SK-N-SH (cell line): ENCODE measurements around the gene COP1. TPM values are rescaled to one million over a fixed set of nuclear protein-coding genes. Genes with fewer than 3 reads are reported as not detected.

Source experiments
- CTCF ChIA-PET: fragments of 300-600, 350-600 bp; formaldehyde crosslinking; extraction: SDS; loops from one replicate; lab custom pipeline; 2021; lab: Yijun Ruan, JAX
- POLR2A ChIA-PET: fragments of 350-600 bp; sonication (Branson Sonifier 250); formaldehyde crosslinking; extraction: SDS; loops from one replicate; lab custom pipeline; 2020; ENCODE audit warnings: antibody characterized with exemption, inconsistent platforms; lab: Yijun Ruan, JAX
- DNase-seq: peaks from one replicate; pipeline ENCODE4 v3.0.0; 2012
- H2AFZ ChIP-seq: fragments of 200-600 bp; sonication (generic); 2 replicates; pipeline ENCODE4 v1.8.1; 2016; ENCODE audit warnings: antibody characterized with exemption, mild to moderate bottlenecking, low read depth
- H3F3A ChIP-seq: fragments of 200-600 bp; sonication (generic); replicated peaks from 2 replicates; pipeline ENCODE3; 2016; ENCODE audit warnings: antibody characterized with exemption, mild to moderate bottlenecking; ENCODE audit not compliant: insufficient read depth
- H3K27ac ChIP-seq, 2 experiments: fragments of 200-500 bp in 1 of 2; fragments of 200-600 bp in 1 of 2; sonication (Bioruptor generic) in 1 of 2; sonication (generic), shearing (Covaris generic) in 1 of 2; 2 replicates each; pipeline versions ENCODE4 v1.5.1 to v1.6.1; 2014 to 2016; ENCODE audit warnings: low read depth in 2 of 2, inconsistent platforms in 1 of 2, low read length in 1 of 2, mild to moderate bottlenecking in 1 of 2, mixed read lengths in 1 of 2
- H3K27me3 ChIP-seq: fragments of 200-600 bp; sonication (generic), shearing (Covaris generic); 2 replicates; pipeline ENCODE4 v1.6.1; 2016; ENCODE audit warnings: mixed run types; ENCODE audit not compliant: insufficient read depth
- H3K36me3 ChIP-seq, 2 experiments: fragments of 200-500 bp in 1 of 2; fragments of 200-600 bp in 1 of 2; sonication (Bioruptor generic) in 1 of 2; sonication (generic) in 1 of 2; replicated peaks in 1 of 2; 2 replicates each; pipeline versions ENCODE3 to v1.5.1; 2014 to 2016; ENCODE audit warnings: low read length in 1 of 2, mild to moderate bottlenecking in 1 of 2; ENCODE audit not compliant: insufficient read depth in 2 of 2, control insufficient read depth in 1 of 2
- H3K4me1 ChIP-seq, 2 experiments: fragments of 200-500 bp in 1 of 2; fragments of 200-600 bp in 1 of 2; sonication (Bioruptor generic) in 1 of 2; sonication (generic), shearing (Covaris generic) in 1 of 2; 2 replicates each; pipeline versions ENCODE4 v1.5.1 to v1.6.1; 2014 to 2016; ENCODE audit warnings: low read depth in 1 of 2, low read length in 1 of 2, mixed run types in 1 of 2; ENCODE audit not compliant: insufficient read depth in 2 of 2, control insufficient read depth in 1 of 2
- H3K4me2 ChIP-seq: fragments of 200-600 bp; sonication (generic), shearing (Covaris generic); 2 replicates; pipeline ENCODE4 v1.6.1; 2017; ENCODE audit warnings: mixed run types
- H3K4me3 ChIP-seq, 2 experiments: fragments of 200-500 bp in 1 of 2; fragments of 200-600 bp in 1 of 2; sonication (Bioruptor generic) in 1 of 2; sonication (generic), shearing (Covaris generic) in 1 of 2; 2 replicates each; pipeline versions ENCODE4 v1.5.1 to v1.8.1; 2014 to 2016; ENCODE audit warnings: low read depth in 2 of 2, inconsistent platforms in 1 of 2, low read length in 1 of 2, mild to moderate bottlenecking in 1 of 2, mixed read lengths in 1 of 2, moderate library complexity in 1 of 2
- H3K79me2 ChIP-seq: fragments of 200-600 bp; sonication (generic); 2 replicates; pipeline ENCODE4 v1.8.1; 2017; ENCODE audit warnings: mild to moderate bottlenecking; ENCODE audit not compliant: insufficient read depth
- H3K9ac ChIP-seq: fragments of 200-600 bp; sonication (generic); 2 replicates; pipeline ENCODE4 v1.6.1; 2017; ENCODE audit warnings: mixed run types
- H3K9me2 ChIP-seq: fragments of 200-600 bp; sonication (generic); 2 replicates; pipeline ENCODE4 v1.6.1; 2017; ENCODE audit warnings: mixed run types
- H3K9me3 ChIP-seq: fragments of 200-600 bp; sonication (generic); 2 replicates; pipeline ENCODE4 v1.6.1; 2017; ENCODE audit warnings: mixed run types, mild to moderate bottlenecking, moderate library complexity
- H4K20me1 ChIP-seq: fragments of 200-600 bp; sonication (generic); 2 replicates; pipeline ENCODE4 v1.6.1; 2017; ENCODE audit warnings: mild to moderate bottlenecking, mixed run types; ENCODE audit not compliant: insufficient read depth
- FOSL2 ChIP-seq: IDR thresholded peaks from 2 replicates; pipeline ENCODE4 v1.4.0; 2012; ENCODE audit warnings: low read depth, mild to moderate bottlenecking, moderate library complexity, borderline replicate concordance
- IRF3 ChIP-seq: fragments of 150-350 bp; IDR thresholded peaks from 2 replicates; pipeline ENCODE4 v1.6.1; 2016; ENCODE audit warnings: mild to moderate bottlenecking, low read depth, low read length
- MEF2A ChIP-seq: IDR thresholded peaks from 2 replicates; pipeline ENCODE4 v1.4.0; 2012; ENCODE audit warnings: low read depth, borderline replicate concordance
- MXI1 ChIP-seq: IDR thresholded peaks from 2 replicates; pipeline ENCODE4 v1.6.1; 2012; ENCODE audit warnings: mild to moderate bottlenecking, low read depth, low read length, improper control_type of control experiment
- NFIC ChIP-seq: IDR thresholded peaks from 2 replicates; pipeline ENCODE4 v1.4.0; 2012; ENCODE audit warnings: borderline replicate concordance
- PBX3 ChIP-seq: IDR thresholded peaks from 2 replicates; pipeline ENCODE4; 2012
- POLR2AphosphoS5 ChIP-seq: IDR thresholded peaks from 2 replicates; pipeline ENCODE4 v1.6.1; 2012; ENCODE audit warnings: low read depth, low read length
- SIN3A ChIP-seq: IDR thresholded peaks from 2 replicates; pipeline ENCODE4 v1.6.1; 2012; ENCODE audit warnings: low read depth, mild to moderate bottlenecking, low read length, moderate library complexity, borderline replicate concordance
- SMC3 ChIP-seq: IDR thresholded peaks from 2 replicates; pipeline ENCODE4 v1.6.1; 2012; ENCODE audit warnings: low read depth, low read length, improper control_type of control experiment
- TAF1 ChIP-seq: IDR thresholded peaks from 2 replicates; pipeline ENCODE4 v1.6.1; 2012; ENCODE audit warnings: low read depth, mild to moderate bottlenecking, low read length, moderate library complexity, borderline replicate concordance
- TEAD4 ChIP-seq: IDR thresholded peaks from 2 replicates; pipeline ENCODE4 v1.4.0; 2012; ENCODE audit warnings: mild to moderate bottlenecking, borderline replicate concordance; ENCODE audit not compliant: insufficient read depth
- ZBTB33 ChIP-seq: IDR thresholded peaks from 2 replicates; pipeline ENCODE4 v1.4.0; 2012; ENCODE audit warnings: low read depth, borderline replicate concordance
- WGBS: methylation state at CpG from one replicate; pipeline ENCODE4 v1.1.6; 2017; ENCODE audit warnings: low lambda C conversion rate; 5-methylcytosine and 5-hydroxymethylcytosine counted together
- polyA plus RNA-seq, 3 experiments: library from polyadenylated mRNA; depleted of rRNA; stranded (reverse); fragments of >200 nt; gene quantifications; 2 replicates each; pipeline ENCODE4 v1.2.3, GENCODE V29; 2012

COP1 gene
- polyA plus RNA-seq, 1 of the 3 experiments (the other 2 are of a cell fraction) = 10.3 TPM

GRCh38 chr1:176167210-176167609 is 39.9 kb downstream of the COP1 start:
- Histone ChIP-seq H3F3A (no peaks in the 10 kb centered on the region), H3K36me3 (peaks cover 13 to 33% of the 10 kb centered on the region in 2 experiments), H3K4me3 (no peak overlapping the region), H3K4me2 (no peak overlapping the region), H3K9me2 (no peaks in the 10 kb centered on the region), H2AFZ (no peak overlapping the region), H3K4me1 (no peaks in the 10 kb centered on the region), H3K9me3 (no peaks in the 10 kb centered on the region), H3K79me2 (peaks cover 69% of the 10 kb centered on the region), H3K9ac (no peak overlapping the region), H3K27me3 (no peaks in the 10 kb centered on the region), H3K27ac (no peak overlapping the region), H4K20me1 (no peaks in the 10 kb centered on the region)
- 97% methylated on average over 4 of the region's 4 CpGs for WGBS
- DNase-seq = no peak
- CTCF ChIA-PET = no interaction called here
- TF ChIP-seq FOSL2 (no peak), MXI1 (no peak), ZBTB33 (no peak), PBX3 (no peak)
- POLR2A ChIA-PET = no interaction called here

- Histone ChIP-seq H3K36me3 (peaks cover 17 to 26% of the 10 kb centered on the region in 2 experiments), H3K27ac (no peak overlapping the region), H3K4me3 (no peak overlapping the region), H3K4me1 (no peaks in the 10 kb centered on the region), H2AFZ (no peak overlapping the region), H3K9me2 (no peaks in the 10 kb centered on the region), H3K79me2 (peaks cover 71% of the 10 kb centered on the region), H3K9me3 (no peaks in the 10 kb centered on the region), H3K27me3 (no peaks in the 10 kb centered on the region), H3K4me2 (no peak overlapping the region), H3F3A (no peaks in the 10 kb centered on the region), H4K20me1 (no peaks in the 10 kb centered on the region), H3K9ac (no peak overlapping the region)
- 87% methylated on average over 2 of the region's 2 CpGs for WGBS
- ChIA-PET POLR2A (no interaction called here), CTCF (interaction anchor here (0.6 kb wide), 1 partner anchor 438 kb away, joined by 3 read pairs; no protein-coding TSS in a partner anchor)
- DNase-seq = no peak
- TF ChIP-seq NFIC = no peak
- no peak for TF ChIP-seq TEAD4
- TF ChIP-seq MEF2A = no peak
- TF ChIP-seq ZBTB33 = no peak
- TF ChIP-seq TAF1 = no peak
- no peak for TF ChIP-seq SIN3A
- TF ChIP-seq IRF3 = no peak
- no peak for TF ChIP-seq SMC3
- no peak for TF ChIP-seq POLR2AphosphoS5
Observed at GRCh38 chr1:176165573-176165972, 41.5 kb downstream of the COP1 start.
